Fibroblast of the conjunctiva (primary cell): ENCODE results near the gene SPDYE2B.
"Not testable (repeated sequence)": the region's sequence is repeated elsewhere in the genome, so short reads cannot be mapped to it uniquely, and the experiment has no call there.

Experiments
- DNase-seq: peaks from one replicate; pipeline ENCODE4 v3.0.0-alpha.2; 2010; ENCODE audit warnings: low read depth

SPDYE2B gene

GRCh38 chr7:102649924-102650323, at the start of gene SPDYE2B:
Gene SPDYE2B, plus strand, starts transcription at chr7:102650319. Its CDS starts 2,030 bp downstream, at chr7:102652349.
- not testable (repeated sequence) for DNase-seq

GRCh38 chr7:102602317-102602716, 47.8 kb upstream of the SPDYE2B start:
- not testable (repeated sequence) for DNase-seq

- not testable (repeated sequence) for DNase-seq
Measured at GRCh38 chr7:102604431-102605145, 45.5 kb upstream of the SPDYE2B start.

- not testable (repeated sequence) for DNase-seq
Measured at GRCh38 chr7:102606848-102607247, 43.3 kb upstream of the SPDYE2B start.

GRCh38 chr7:102609734-102610133, 40.4 kb upstream of the SPDYE2B start:
- not testable (repeated sequence) for DNase-seq

GRCh38 chr7:102610441-102610840, 39.7 kb upstream of the SPDYE2B start:
- DNase-seq: not testable (repeated sequence)

- not testable (repeated sequence) for DNase-seq
Measured at GRCh38 chr7:102611013-102611674, 39.0 kb upstream of the SPDYE2B start.

- DNase-seq: not testable (repeated sequence)
Measured at GRCh38 chr7:102611675-102612325, 38.3 kb upstream of the SPDYE2B start.

- not testable (repeated sequence) for DNase-seq
Measured at GRCh38 chr7:102613575-102614345, 36.4 kb upstream of the SPDYE2B start.

- not testable (repeated sequence) for DNase-seq
Measured at GRCh38 chr7:102614346-102614697, 35.8 kb upstream of the SPDYE2B start.

- DNase-seq: not testable (repeated sequence)
Measured at GRCh38 chr7:102614873-102615272, 35.2 kb upstream of the SPDYE2B start.

GRCh38 chr7:102615930-102616329, 34.2 kb upstream of the SPDYE2B start:
- DNase-seq: not testable (repeated sequence)

- not testable (repeated sequence) for DNase-seq
Measured at GRCh38 chr7:102616507-102617125, 33.5 kb upstream of the SPDYE2B start, which contains the start of gene RASA4. Gene RASA4, minus strand, starts transcription at chr7:102616756. Its CDS starts 67 bp downstream, at chr7:102616689.

GRCh38 chr7:102618122-102618521, 32.0 kb upstream of the SPDYE2B start:
- DNase-seq: not testable (repeated sequence)

GRCh38 chr7:102627271-102627904, 22.7 kb upstream of the SPDYE2B start:
- not testable (repeated sequence) for DNase-seq

GRCh38 chr7:102630622-102631021, 19.5 kb upstream of the SPDYE2B start:
- not testable (repeated sequence) for DNase-seq

- DNase-seq: not testable (repeated sequence)
Measured at GRCh38 chr7:102634299-102634698, 15.8 kb upstream of the SPDYE2B start.

- not testable (repeated sequence) for DNase-seq
Measured at GRCh38 chr7:102635354-102635753, 14.8 kb upstream of the SPDYE2B start.

GRCh38 chr7:102636956-102637355, 13.2 kb upstream of the SPDYE2B start:
- not testable (repeated sequence) for DNase-seq

GRCh38 chr7:102638848-102639247, 11.3 kb upstream of the SPDYE2B start:
- DNase-seq: not testable (repeated sequence)

GRCh38 chr7:102642691-102643090, 7.4 kb upstream of the SPDYE2B start, which contains the start of gene UPK3BL1:
Gene UPK3BL1, minus strand, starts transcription at chr7:102642791. Its CDS starts 50 bp downstream, at chr7:102642741.
- not testable (repeated sequence) for DNase-seq
